K562 (cell line): ENCODE results near the gene BAIAP2.

ENCODE experiments used
- EZH2 ChIP-seq: IDR thresholded peaks from 2 replicates; pipeline ENCODE4 v1.6.1; 2012; ENCODE audit warnings: low read depth, mild to moderate bottlenecking, inconsistent platforms, low read length, borderline replicate concordance
- HSF4 ChIP-seq: fragments of 250-450 bp; sonication (Bioruptor Pico); IDR thresholded peaks from 2 replicates; pipeline ENCODE4 v2.1.2; 2022; ENCODE audit warnings: mild to moderate bottlenecking, moderate library complexity, borderline replicate concordance
- POLR2A ChIP-seq: fragments of 450-650 bp; conservative IDR thresholded peaks from 2 replicates; pipeline ENCODE4 v1.6.1; 2016
- RFX1 ChIP-seq: fragments of 450-650 bp; IDR thresholded peaks from 2 replicates; pipeline ENCODE4 v1.6.1; 2016; ENCODE audit warnings: mild to moderate bottlenecking, moderate library complexity
- ZZZ3 ChIP-seq: fragments of 450-650 bp; IDR thresholded peaks from 2 replicates; pipeline ENCODE4 v1.6.1; 2016; ENCODE audit warnings: antibody characterized with exemption, mild to moderate bottlenecking, moderate library complexity
- TF ChIP-seq, protein P1 (sequence below), 3 experiments: IDR thresholded peaks in 2 of 3; conservative IDR thresholded peaks in 1 of 3; 2 replicates each; pipeline ENCODE4 v1.5.1; 2011 to 2012; ENCODE audit warnings: low read length in 3 of 3, mild to moderate bottlenecking in 3 of 3, control low read depth in 2 of 3, improper control_type of control experiment in 1 of 3, inconsistent platforms in 1 of 3, low read depth in 1 of 3, mixed read lengths in 1 of 3, moderate library complexity in 1 of 3; ENCODE audit not compliant: insufficient read depth in 2 of 3
- TF ChIP-seq, protein P2 (sequence below): fragments of 250-450 bp; sonication (Bioruptor Pico); IDR thresholded peaks from 2 replicates; pipeline ENCODE4 v1.8.0; 2022; ENCODE audit warnings: moderate library complexity, mild to moderate bottlenecking, inconsistent platforms

DNA sequence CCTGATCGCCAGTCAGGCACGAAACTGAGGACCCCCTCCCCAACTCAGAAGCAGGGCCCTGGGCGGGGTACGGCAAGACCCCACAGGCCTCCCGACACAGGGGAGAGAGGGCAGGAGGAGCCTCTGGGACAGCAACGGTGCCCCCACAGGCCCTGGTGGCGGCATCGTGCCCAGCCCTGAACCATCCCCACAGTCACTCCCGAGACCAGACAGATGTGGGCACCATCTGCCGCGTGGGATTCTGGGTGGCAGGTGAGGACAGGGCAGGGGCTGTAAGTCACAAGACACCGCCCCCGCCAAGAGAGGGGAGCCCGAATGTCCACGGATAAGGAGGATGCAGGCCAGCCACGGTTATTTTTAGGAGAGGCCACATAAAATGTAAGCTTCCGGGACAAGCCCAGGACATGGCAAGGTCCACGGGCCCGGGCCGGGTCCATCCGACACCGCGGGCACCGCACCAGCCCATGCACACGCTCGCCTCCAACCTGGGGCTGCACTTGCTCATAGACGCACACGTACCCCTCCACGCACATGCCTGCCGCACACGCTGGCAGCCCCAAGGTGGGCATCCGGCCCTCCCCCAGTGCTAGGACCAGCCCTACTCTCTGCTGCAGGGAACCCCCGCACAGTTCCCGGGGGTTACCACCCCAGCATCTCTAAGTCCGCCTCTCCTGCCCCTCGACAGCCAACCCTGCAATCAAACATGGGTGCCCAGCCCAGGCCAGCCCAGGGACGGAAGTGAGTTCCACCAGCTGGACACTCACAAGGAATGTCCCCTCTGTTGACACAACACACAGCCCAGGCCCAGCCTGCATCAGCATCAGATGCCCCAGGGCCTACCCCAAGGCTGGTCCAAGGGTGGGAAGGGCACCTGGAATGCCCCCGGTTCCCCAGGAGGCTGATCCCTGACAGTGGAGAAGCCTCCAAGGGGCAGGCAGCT, 122.2 kb downstream of the BAIAP2 start:
- TF ChIP-seq HSF4 (no peak), RFX1 (no peak), POLR2A (no peak), EZH2 (no peak), ZZZ3 (no peak)
- TF ChIP-seq, protein P1, sequence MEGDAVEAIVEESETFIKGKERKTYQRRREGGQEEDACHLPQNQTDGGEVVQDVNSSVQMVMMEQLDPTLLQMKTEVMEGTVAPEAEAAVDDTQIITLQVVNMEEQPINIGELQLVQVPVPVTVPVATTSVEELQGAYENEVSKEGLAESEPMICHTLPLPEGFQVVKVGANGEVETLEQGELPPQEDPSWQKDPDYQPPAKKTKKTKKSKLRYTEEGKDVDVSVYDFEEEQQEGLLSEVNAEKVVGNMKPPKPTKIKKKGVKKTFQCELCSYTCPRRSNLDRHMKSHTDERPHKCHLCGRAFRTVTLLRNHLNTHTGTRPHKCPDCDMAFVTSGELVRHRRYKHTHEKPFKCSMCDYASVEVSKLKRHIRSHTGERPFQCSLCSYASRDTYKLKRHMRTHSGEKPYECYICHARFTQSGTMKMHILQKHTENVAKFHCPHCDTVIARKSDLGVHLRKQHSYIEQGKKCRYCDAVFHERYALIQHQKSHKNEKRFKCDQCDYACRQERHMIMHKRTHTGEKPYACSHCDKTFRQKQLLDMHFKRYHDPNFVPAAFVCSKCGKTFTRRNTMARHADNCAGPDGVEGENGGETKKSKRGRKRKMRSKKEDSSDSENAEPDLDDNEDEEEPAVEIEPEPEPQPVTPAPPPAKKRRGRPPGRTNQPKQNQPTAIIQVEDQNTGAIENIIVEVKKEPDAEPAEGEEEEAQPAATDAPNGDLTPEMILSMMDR (IDR thresholded peaks at IDR 0.05 in 2 of 3, conservative IDR thresholded peaks at IDR 0.05 in 1 of 3; ENCODE audit: insufficient read depth in 2 of 3, low read depth in 1 of 3, low read length in 3 of 3): no peak
- TF ChIP-seq, protein P2, sequence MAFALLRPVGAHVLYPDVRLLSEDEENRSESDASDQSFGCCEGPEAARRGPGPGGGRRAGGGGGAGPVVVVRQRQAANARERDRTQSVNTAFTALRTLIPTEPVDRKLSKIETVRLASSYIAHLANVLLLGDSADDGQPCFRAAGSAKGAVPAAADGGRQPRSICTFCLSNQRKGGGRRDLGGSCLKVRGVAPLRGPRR (CRISPR knock-in tag): no peak
